Posterior vena cava (tissue), 2 donors: ENCODE data around the gene PTCD3. TPM values are rescaled to one million over a fixed set of nuclear protein-coding genes. Genes with fewer than 3 reads are reported as not detected.

Source experiments
- DNase-seq: peaks from one replicate; pipeline ENCODE4 v3.0.0-alpha.2; 2020; ENCODE audit warnings: low spot score
- intact Hi-C, 2 donors: fragments of 100-400 bp; cut with DNase I; formaldehyde crosslinking; loops; one replicate each; pipeline versions ENCODE4 v1.14.1 to v1.14.2; 2022 to 2023
- long read RNA-seq, 2 donors: library from polyadenylated mRNA; unstranded; transcript quantifications; one replicate each; pipeline ENCODE4 v2.0.0, GENCODE V29; 2020 to 2021
- total RNA-seq, 2 donors: library from RNA; stranded (reverse); fragmentation: NEBNext Ultra II Directional; extraction: Animal tissue kit (Norgen Biotek cat#: 25700); gene quantifications; one replicate each; pipeline ENCODE4 v1.2.1, GENCODE V29; 2021
- donor health status: DM: yes; HTN: yes; CAD: no.
- donor health status: DM: yes; HTN: yes; CAD: no.

PTCD3 gene
- 10 to 100 TPM; 50.7 to 58.5 TPM for total RNA-seq
- long read RNA-seq, donor 1, full-length matches to known transcripts, result 3 of 6 reads
- long read RNA-seq, donor 1, partial matches to known transcripts, result 3 of 6 reads
- long read RNA-seq, donor 1, other reads (novel, unspliced or antisense), result 0 of 6 reads
- long read RNA-seq, donor 2, full-length matches to known transcripts, result 6 of 9 reads
- long read RNA-seq, donor 2, partial matches to known transcripts, result 2 of 9 reads
- long read RNA-seq, donor 2, other reads (novel, unspliced or antisense), result 1 of 9 reads

DNA sequence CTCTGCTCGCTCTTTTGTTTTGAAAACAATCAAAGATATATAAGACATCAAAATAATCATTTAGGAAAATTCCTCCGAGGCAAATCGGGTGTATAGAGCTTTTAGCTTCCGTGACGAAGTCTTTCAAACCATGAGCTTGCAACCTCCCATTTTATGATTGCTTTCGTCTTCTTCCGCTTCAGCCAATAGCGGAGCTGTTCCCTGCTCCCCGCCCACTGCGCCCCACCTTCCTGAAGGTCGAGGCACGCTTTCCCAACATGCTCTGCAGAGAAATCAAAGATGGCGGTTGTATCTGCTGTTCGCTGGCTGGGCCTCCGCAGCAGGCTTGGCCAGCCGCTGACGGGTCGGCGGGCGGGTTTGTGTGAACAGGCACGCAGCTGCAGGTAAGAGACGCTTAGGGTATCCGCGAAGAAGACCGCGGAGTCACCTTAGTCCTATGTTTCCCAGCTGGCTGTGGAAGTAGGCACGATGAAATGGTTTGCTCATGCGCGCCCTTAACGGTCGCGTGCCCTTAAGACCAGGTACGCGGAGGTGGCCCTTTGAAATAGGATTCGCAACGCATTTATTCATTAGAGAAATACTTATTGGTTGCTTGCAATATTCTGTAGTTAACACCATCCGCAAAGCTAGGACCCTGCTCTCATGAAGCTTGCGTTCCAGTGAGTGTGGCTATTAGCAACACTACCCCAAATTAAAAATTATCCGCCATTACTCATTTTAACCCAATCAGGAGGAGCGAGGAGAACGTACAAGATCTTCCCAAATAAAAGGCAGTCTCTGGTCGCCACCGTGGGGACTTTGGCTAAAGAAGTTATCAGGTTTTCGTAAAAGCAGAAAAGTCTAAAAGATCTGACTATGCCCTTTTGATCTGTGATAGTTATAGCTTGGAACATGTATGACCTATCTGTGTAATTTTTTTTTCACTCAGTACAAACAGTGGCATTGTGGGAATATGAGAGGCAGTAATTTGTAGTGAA lies at the start of gene PTCD3:
PTCD3 (plus strand) TSS at position 267 of the 977 bp plus-strand sequence; CDS start at position 280, 13 bp downstream.
- intact Hi-C loops, result no loop called here
- DNase-seq, result peak; percentile 98

GRCh38 chr2:86056590-86057331 lies 49.3 kb upstream of the PTCD3 start:
- intact Hi-C loops, result no loop called here
- DNase-seq, result no peak

- no peak for DNase-seq
- intact Hi-C loops, result no loop called here
Measured at GRCh38 chr2:86062043-86062442, 44.0 kb upstream of the PTCD3 start.

DNA sequence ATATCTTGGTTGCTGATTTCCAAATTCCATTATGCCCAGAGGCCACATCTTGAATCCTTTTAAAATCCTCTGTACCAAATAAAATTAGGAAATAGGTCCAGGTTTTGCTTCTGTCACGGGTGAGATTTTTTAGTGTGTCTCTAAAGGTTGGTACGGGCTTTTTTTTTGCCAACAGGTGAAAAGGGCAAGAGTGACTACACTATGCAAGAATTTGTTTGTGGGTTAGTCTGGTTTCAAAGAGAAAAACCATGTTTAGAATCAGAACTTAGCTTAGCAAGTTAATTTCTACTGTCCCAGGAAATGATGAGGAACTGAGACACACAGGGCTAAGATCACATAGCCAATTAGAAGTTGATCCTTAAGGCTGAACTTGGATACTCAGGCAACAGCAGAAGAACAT lies 42.0 kb upstream of the PTCD3 start:
- intact Hi-C loops, result no loop called here
- no peak for DNase-seq

GRCh38 chr2:86065512-86065911 lies 40.5 kb upstream of the PTCD3 start:
- intact Hi-C loops, result no loop called here
- peak; percentile 36 for DNase-seq

- intact Hi-C loops, result no loop called here
- no peak for DNase-seq
Measured at GRCh38 chr2:86066007-86066578, 39.9 kb upstream of the PTCD3 start.

- intact Hi-C loops, result no loop called here
Measured at GRCh38 chr2:86066915-86067314, 39.1 kb upstream of the PTCD3 start.

GRCh38 chr2:86068136-86068588 lies 37.9 kb upstream of the PTCD3 start:
- DNase-seq, result peak; percentile 38
- intact Hi-C loops, result no loop called here

More at GRCh38 chr2:86066915-86067314, 39.1 kb upstream of the PTCD3 start:
- DNase-seq, result no peak

DNA sequence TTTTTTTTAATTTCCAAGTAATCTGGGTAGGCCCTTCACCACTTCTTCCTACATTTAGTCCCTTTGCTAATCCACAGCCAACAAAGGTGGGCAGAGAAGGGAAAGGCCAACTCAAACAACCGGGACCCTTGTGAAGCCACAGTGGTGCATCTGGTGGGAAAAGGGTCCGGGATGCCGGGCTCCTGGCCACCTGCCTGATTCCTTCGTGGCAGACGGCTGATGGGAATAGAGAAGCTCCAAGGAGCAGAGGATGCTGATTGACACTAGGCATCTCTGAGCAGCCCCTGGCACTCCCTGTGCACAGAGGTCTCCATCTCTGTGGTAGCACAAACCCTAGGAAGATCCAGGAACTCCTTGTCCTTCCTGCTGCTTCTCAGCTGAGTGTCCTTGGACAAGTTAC lies 37.4 kb upstream of the PTCD3 start:
- intact Hi-C loops, result no loop called here
- DNase-seq, result no peak

DNA sequence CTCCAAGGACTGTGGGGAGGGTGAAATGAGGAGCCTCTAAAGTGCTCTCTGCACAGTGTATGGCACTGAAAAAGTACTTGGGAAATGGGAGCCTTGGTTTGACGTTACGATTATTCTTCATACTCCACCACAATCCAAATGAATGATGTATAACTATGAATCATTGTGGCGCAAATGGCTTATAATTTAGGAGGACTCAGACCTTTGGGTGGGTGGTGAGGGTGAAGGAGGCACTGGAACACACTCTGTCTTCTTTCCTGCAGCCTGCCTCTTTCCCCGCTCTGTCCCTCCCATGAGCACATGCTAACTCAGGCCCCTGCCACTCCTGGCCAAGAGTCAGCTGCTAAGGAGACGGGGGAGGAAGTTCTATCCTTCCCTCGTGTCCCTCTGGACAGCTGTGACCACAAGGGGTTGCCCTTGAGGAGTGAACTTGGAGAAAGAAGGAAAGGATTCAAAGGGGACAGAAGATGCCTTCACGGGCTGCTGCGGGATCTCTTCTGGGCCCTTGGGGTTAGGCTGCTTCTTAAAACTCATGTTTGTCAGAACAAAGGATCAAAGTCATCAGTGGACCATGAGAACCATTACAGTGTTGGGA lies 36.8 kb upstream of the PTCD3 start:
- peak; percentile 44 for DNase-seq
- intact Hi-C loops, result no loop called here

DNA sequence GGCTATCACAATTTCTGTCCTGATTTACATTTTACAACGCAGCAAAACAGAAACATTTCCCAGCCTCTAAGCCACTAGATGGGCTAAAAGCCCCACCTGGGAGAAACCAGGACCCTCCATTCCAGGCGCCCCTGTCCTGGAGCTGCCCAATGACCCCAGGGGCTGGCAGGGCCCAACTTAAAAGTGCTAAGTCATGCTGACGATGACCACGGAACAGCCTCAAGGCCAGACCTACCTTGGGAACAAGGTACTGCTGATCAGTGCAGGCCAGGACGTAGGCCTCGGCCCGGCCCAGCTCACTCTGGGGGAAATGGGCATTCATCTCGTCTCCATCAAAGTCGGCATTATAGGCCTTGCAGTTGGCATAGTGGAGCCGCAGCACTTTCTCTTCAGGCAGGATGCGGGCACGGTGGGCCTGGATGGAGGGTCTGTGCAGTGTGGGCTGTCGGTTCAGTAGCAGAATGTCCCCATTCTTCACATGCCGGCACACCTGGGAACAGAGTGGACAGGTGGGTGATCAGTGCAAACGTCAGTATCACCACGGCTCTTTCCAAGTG lies 36.2 kb upstream of the PTCD3 start:
- intact Hi-C loops, result no loop called here
- DNase-seq, result peak; percentile 58

- DNase-seq, result no peak
- intact Hi-C loops, result no loop called here
Measured at GRCh38 chr2:86070868-86071267, 35.2 kb upstream of the PTCD3 start.

- intact Hi-C loops, result no loop called here
- peak; percentile 91 for DNase-seq
Measured at GRCh38 chr2:86072271-86072858, 33.7 kb upstream of the PTCD3 start.

DNA sequence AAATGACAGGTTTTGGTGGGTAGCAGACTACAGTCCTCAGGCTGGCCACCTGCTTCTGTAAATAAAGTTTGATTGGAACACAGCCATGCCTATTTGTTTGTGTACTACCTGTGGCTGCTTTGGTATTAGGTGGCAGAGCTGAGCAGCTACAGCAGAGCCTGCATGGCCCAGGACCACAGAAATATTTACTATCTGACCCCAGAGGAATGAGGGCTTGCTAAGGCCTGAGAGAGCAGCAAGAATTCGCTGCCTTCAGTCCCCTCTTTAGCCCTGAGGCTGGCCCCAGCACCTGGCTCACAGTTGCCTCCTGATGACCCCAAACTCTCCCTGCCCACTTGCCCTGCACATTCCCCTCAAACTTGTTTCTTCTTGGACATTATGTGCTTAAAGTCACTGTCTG lies 32.8 kb upstream of the PTCD3 start:
- intact Hi-C loops, result no loop called here
- DNase-seq, result peak; percentile 44

- no peak for DNase-seq
- intact Hi-C loops, result no loop called here
Measured at GRCh38 chr2:86074256-86074655, 31.8 kb upstream of the PTCD3 start.

DNA sequence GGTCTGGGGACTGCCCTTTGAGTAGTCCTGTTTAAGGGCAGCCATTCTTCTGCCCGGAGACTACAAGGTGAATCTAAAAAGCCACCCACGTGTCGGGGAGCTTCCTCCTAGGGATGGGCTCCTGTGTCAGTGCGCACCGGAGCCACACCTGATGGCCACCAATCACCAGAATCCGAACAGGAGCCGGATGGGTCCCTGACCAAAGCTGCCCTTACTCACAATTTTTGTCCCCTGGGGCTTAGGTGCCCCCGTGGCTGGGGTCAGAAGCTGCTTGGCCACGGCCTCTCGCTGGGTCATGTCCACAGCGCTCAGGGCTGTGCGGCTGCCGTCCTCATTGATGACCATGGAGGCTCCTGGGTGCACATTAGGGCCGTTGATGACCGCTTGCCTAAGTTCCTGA lies 31.2 kb upstream of the PTCD3 start:
- peak; percentile 56 for DNase-seq
- intact Hi-C loops, result no loop called here

DNA sequence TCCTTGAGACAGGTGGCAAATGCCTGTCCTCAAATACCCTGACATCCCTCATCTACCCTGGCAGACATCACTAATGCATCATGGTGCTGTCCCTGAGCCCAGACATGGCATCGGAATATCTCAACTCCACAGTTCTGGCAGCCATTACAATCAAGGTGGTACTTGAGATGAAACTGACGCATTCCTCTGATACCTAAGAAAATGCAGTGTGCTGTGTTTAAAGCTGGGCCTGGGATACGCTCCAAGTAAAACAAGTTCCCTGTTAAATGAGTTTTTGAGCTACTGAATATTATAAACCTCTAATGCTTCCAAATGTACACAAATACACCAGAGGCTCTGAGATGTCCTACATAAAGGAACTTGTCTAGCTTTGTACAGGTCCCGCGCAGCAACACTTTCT lies 30.1 kb upstream of the PTCD3 start:
- intact Hi-C loops, result no loop called here
- DNase-seq, result no peak
